GM12801 (cell line): ENCODE results near the gene TSACC.

Source experiments
- TF ChIP-seq, protein P1 (sequence below): IDR thresholded peaks from one replicate; pipeline ENCODE4 v1.5.1; 2011; ENCODE audit warnings: control low read depth; ENCODE audit not compliant: insufficient read length; ENCODE audit errors: extremely low read depth

TSACC gene

DNA sequence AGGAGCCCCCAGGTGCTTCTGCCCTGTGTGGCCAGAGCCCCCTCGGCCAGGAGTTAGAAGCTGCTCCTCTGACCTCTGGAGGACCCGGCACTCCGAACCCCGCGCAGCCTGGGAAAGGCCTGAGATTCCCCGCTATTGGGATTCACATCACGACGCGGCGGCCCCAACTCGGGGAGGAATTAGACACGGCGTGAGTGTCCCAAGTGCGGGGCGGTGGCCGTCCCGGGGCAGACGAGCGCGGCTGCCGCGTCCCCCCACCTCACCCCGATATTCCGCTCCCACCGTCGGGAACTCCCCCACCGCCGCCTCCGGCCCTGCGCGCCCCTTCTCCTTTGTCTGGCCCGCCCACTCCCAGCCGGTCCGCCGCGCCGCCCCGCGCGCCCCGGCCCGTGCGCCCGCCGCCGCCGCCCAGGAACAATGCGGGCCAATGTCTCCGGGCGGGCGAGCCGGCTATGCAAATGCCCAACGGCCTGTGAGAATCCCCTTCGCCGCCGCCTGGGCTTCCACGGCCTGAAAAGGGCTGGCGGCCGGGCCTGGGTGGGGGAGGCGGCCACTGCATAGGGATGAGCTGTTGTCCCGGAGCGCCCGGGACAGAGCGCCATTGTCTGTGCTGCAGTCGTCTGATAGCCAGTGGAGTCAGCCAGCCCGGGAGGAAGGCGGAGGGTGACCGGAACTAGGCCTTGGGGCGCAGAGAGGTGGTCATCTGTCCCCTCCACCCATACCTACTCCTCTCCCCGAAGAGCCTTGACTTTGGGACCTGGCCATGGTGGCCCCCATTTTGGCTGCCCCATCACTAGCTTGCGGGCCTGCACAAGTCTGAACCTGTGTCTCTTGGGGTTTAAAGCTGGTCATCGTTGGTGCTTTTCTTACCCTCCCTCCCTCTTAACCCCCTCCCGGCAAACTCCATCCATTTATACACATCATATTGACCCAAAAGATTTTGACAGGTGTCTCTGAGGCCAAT, 50.1 kb downstream of the TSACC start:
- TF ChIP-seq, protein P1, sequence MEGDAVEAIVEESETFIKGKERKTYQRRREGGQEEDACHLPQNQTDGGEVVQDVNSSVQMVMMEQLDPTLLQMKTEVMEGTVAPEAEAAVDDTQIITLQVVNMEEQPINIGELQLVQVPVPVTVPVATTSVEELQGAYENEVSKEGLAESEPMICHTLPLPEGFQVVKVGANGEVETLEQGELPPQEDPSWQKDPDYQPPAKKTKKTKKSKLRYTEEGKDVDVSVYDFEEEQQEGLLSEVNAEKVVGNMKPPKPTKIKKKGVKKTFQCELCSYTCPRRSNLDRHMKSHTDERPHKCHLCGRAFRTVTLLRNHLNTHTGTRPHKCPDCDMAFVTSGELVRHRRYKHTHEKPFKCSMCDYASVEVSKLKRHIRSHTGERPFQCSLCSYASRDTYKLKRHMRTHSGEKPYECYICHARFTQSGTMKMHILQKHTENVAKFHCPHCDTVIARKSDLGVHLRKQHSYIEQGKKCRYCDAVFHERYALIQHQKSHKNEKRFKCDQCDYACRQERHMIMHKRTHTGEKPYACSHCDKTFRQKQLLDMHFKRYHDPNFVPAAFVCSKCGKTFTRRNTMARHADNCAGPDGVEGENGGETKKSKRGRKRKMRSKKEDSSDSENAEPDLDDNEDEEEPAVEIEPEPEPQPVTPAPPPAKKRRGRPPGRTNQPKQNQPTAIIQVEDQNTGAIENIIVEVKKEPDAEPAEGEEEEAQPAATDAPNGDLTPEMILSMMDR, result no peak

DNA sequence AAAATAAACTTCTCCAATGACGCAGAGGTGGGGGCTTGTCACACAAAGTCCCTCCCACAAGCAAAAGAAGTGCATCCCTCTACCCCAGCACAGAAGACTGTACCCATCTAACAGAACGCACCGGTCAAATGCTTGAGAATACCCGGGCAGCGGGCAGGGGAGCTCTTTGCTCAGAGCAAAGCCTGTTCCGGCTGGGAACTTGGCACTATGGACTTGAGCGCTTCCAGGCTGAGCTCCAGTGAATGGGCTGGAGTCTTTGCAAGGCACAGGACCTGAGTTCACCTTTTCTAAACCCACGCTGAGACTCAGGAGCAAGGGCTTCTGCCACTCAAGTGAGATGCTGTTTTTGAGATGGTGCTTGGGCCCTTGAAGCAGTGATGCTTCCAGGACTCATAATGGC, 51.0 kb downstream of the TSACC start:
- TF ChIP-seq, protein P1, result no peak

DNA sequence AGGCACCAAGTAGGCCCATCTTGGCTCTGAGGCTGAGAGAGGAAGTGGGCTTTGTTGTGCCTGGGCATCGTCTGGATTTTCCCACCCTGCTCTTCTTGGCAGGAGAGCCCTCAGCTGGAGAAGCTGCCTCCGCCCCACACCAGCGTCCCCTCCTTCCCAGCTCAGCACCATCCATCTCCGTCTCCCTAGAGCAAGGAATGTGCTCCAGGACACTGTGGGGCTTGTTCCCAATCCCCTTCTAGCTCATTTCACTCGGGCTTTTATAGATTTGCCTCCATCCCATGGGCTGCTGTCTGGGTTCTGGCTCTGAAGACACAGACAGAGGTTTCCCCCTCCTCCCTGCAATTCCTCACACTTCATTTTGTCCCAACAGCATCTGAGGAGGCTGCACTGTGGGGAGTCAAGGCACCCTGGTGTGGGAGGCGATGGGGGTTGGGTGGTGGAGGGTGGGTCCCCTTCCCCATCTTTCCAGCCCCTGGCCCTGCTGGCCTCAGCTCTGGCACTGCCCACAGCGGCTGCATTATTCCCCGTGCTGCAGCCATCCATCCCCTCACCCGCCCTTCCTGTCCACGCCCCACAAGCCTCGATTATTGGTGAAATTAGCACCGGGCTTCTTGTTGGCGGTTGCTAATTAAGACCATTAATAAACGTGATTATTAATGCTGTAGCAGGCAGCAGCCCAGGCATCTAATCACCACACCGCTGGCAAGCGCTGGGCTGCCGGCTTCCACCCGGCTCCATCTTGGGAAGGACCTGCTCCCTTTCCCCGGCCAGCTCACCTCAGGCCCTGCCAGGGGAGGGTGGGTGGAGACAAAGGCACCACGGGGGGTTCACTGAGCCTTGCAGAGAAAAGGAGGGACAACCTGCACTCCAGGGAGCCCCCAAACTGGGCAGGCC, 52.4 kb downstream of the TSACC start:
- TF ChIP-seq, protein P1, result no peak

DNA sequence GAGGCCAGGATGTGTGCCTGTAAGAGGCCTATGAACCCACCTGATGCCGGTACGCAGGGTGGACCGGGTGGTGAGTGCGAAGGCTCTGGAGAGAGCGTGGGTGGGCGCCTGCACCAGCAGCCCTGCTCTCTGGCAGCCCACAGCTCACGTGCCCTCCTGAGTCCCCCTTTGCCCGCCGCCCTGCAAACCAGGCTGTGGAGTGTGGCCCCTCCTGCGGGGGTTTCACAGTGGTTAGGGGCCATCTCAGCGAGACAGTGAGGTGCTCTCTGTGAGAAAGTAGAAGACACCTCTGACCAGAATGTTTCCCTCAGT, 53.0 kb downstream of the TSACC start:
- TF ChIP-seq, protein P1, result no peak

DNA sequence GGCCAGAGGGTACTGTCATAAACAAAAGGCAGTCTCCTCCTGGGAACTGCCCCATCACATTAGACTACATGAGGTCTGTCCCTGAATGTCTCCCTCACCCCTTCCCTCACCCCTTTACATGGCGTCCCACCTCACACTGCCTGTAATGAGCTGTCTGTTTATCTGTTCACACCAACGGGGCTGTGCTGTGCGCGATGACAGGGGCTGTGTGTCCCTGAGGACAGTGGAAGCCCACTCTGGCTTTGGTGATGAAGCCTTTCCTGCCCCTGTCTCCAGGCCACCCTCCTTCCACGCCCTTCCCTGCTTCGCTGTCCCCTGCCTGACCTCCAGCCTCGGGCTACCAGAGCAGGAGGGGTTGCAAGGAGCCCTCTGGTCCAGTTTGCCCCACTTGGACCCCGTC, 53.4 kb downstream of the TSACC start:
- TF ChIP-seq, protein P1, result no peak

DNA sequence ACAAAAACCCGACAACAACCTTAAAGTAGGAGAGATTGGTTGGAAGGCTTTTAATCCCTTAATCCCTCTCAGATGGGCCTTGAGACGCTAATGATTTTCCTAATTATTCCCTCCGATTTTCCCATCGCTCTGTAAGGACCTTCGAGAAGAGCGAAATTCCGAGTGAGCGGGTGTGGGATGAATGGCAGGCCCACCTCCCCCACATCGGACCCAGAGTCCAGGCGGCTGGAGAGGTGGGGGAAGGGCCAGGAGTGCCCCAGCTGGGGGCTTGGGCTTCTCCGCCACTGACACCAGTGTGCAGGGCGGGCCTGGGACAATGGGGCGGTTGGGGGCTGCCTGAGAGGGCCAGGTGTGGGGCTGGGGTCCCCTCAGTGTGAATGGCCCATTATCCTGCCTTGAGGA, 54.1 kb downstream of the TSACC start:
- TF ChIP-seq, protein P1, result no peak

DNA sequence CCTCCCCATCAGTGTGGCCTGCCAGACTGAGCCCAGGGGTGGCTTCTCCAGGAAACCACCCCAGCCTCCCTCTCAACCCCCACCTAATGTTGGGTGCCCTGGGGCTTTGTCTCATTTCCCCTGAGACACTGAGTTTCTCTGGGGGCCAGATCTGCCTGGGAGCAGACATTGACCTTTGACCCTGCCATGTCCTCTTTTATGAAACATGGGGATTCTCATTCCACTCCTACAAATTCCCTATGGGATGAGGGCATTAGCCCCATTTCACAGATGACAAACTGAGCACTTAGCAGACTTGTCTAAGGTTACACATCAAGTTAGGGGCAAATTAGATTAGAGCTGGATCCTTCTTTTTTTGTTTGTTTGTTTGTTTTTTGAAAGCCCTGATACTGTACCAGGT, 54.8 kb downstream of the TSACC start:
- TF ChIP-seq, protein P1, result no peak
